SU-DHL-6 (cell line): ENCODE measurements around the gene ZNF575.

Source experiments
- H2AFZ ChIP-seq: fragments of 200-600 bp; sonication (generic); 2 replicates; pipeline ENCODE4 v1.6.1; 2014; ENCODE audit warnings: low read depth, mild to moderate bottlenecking, moderate library complexity, mixed read lengths, antibody characterized with exemption, low read length; ENCODE audit not compliant: severe bottlenecking
- H3F3A ChIP-seq: fragments of 200-600 bp; shearing (Covaris generic); 2 replicates; pipeline ENCODE4 v1.6.0; 2016; ENCODE audit warnings: antibody characterized with exemption, mild to moderate bottlenecking; ENCODE audit not compliant: insufficient read depth
- H3K27ac ChIP-seq: fragments of 200-600 bp; sonication (generic); 2 replicates; pipeline ENCODE4 v1.5.1; 2016; ENCODE audit warnings: low read depth, mild to moderate bottlenecking, low read length, moderate library complexity, mixed read lengths
- H3K27me3 ChIP-seq: fragments of 200-600 bp; sonication (generic), shearing (Covaris generic); 2 replicates; pipeline ENCODE4 v1.6.0; 2014; ENCODE audit warnings: mild to moderate bottlenecking, low read length
- H3K36me3 ChIP-seq: fragments of 200-600 bp; sonication (generic); 2 replicates; pipeline ENCODE4 v1.6.1; 2014; ENCODE audit warnings: mild to moderate bottlenecking, low read length, mixed read lengths
- H3K4me2 ChIP-seq: fragments of 300-600, 200-600 bp; shearing (Covaris generic), sonication (generic); 2 replicates; pipeline ENCODE4 v1.6.0; 2014; ENCODE audit warnings: low read length, low read depth, mild to moderate bottlenecking; ENCODE audit not compliant: poor library complexity, severe bottlenecking
- H3K4me3 ChIP-seq: fragments of 200-600 bp; sonication (generic); 2 replicates; pipeline ENCODE4 v1.5.1; 2014; ENCODE audit warnings: antibody characterized with exemption, low read length, mild to moderate bottlenecking, mixed read lengths; ENCODE audit not compliant: insufficient read depth, poor library complexity, severe bottlenecking
- H3K79me2 ChIP-seq: fragments of 200-600 bp; sonication (generic); 2 replicates; pipeline ENCODE4 v1.6.1; 2014; ENCODE audit warnings: mild to moderate bottlenecking, low read length, moderate library complexity; ENCODE audit not compliant: insufficient read depth
- H3K9ac ChIP-seq: fragments of 200-600 bp; sonication (generic); 2 replicates; pipeline ENCODE4 v1.7.0; 2014; ENCODE audit warnings: mild to moderate bottlenecking, low read length
- H3K9me2 ChIP-seq: fragments of 200-600 bp; sonication (generic); replicated peaks from 2 replicates; pipeline ENCODE4 v1.6.1; 2014; ENCODE audit warnings: low read length; ENCODE audit not compliant: insufficient read depth
- H3K9me3 ChIP-seq: fragments of 200-600 bp; sonication (generic); 2 replicates; pipeline ENCODE4 v1.6.1; 2014; ENCODE audit warnings: low read length, mixed read lengths; ENCODE audit not compliant: insufficient read depth
- H4K20me1 ChIP-seq: fragments of 200-600 bp; sonication (generic); 2 replicates; pipeline ENCODE4 v1.6.1; 2014; ENCODE audit warnings: low read depth, mild to moderate bottlenecking, antibody characterized with exemption, low read length, moderate library complexity, mixed read lengths
- CTCF ChIP-seq: fragments of 200-600 bp; sonication (generic); IDR thresholded peaks from one replicate; pipeline ENCODE4 v1.5.1; 2017; ENCODE audit warnings: antibody characterized with exemption, mild to moderate bottlenecking, low read length, moderate library complexity; ENCODE audit not compliant: insufficient read depth, poor library complexity, severe bottlenecking
- EZH2phosphoT487 ChIP-seq: fragments of 200-600 bp; sonication (generic), shearing (Covaris generic); conservative IDR thresholded peaks from 2 replicates; pipeline ENCODE4 v1.6.1; 2018; ENCODE audit warnings: mild to moderate bottlenecking, antibody characterized with exemption, low read length, moderate library complexity, mixed read lengths

The ZNF575 gene

GRCh38 chr19:43496960-43497359 lies 36.0 kb upstream of the ZNF575 start:
- Histone ChIP-seq H3K9me3 (no peaks in the 10 kb centered on the region), H2AFZ (no peak overlapping the region), H4K20me1 (no peaks in the 10 kb centered on the region), H3K9ac (no peak overlapping the region), H3K4me2 (no peak overlapping the region), H3F3A (no peaks in the 10 kb centered on the region), H3K79me2 (no peaks in the 10 kb centered on the region), H3K4me3 (no peak overlapping the region), H3K9me2 (no peaks in the 10 kb centered on the region), H3K36me3 (no peaks in the 10 kb centered on the region), H3K27me3 (no peaks in the 10 kb centered on the region), H3K27ac (no peak overlapping the region)
- no peak for TF ChIP-seq CTCF

GRCh38 chr19:43498233-43498842 lies 34.6 kb upstream of the ZNF575 start:
- no peak overlapping the region for H3K9ac ChIP-seq
- 0 out of 2 replicates have a peak, but pooled peaks cover 4% of the 10 kb centered on the region for H3F3A ChIP-seq
- H3K79me2 ChIP-seq, result no peaks in the 10 kb centered on the region
- H3K27ac ChIP-seq, result no peak overlapping the region
- no peaks in the 10 kb centered on the region for H3K36me3 ChIP-seq
- no peak overlapping the region for H2AFZ ChIP-seq
- H3K27me3 ChIP-seq, result no peaks in the 10 kb centered on the region
- no peaks in the 10 kb centered on the region for H3K9me3 ChIP-seq
- no peaks in the 10 kb centered on the region for H3K9me2 ChIP-seq
- TF ChIP-seq CTCF (no peak), EZH2phosphoT487 (no peak)
- H3K4me3 ChIP-seq, result no peak overlapping the region
- H4K20me1 ChIP-seq, result no peaks in the 10 kb centered on the region
- no peak overlapping the region for H3K4me2 ChIP-seq

GRCh38 chr19:43499042-43499441 lies 33.9 kb upstream of the ZNF575 start:
- no peaks in the 10 kb centered on the region for H3K36me3 ChIP-seq
- H4K20me1 ChIP-seq, result no peaks in the 10 kb centered on the region
- H3K9me3 ChIP-seq, result no peaks in the 10 kb centered on the region
- H2AFZ ChIP-seq, result no peak overlapping the region
- no peaks in the 10 kb centered on the region for H3K9me2 ChIP-seq
- no peak overlapping the region for H3K4me3 ChIP-seq
- no peak overlapping the region for H3K4me2 ChIP-seq
- no peaks in the 10 kb centered on the region for H3K79me2 ChIP-seq
- TF ChIP-seq EZH2phosphoT487 (no peak), CTCF (no peak)
- H3K27me3 ChIP-seq, result no peaks in the 10 kb centered on the region
- H3K9ac ChIP-seq, result no peak overlapping the region
- H3F3A ChIP-seq, result 0 out of 2 replicates have a peak, but pooled peaks cover 4% of the 10 kb centered on the region
- H3K27ac ChIP-seq, result no peak overlapping the region
